HepG2 (cell line): ENCODE measurements around the gene WDR82. TPM values are rescaled to one million over a fixed set of nuclear protein-coding genes. Genes with fewer than 3 reads are reported as not detected.

ENCODE experiments used
- ATAC-seq: fragments of 200-7000 bp; cut with Tn5 transposase; 3 replicates; pipeline ENCODE4 v1.9.1; 2020; ENCODE audit warnings: mild to moderate bottlenecking, moderate library complexity
- BruUV-seq: library from RNA; stranded (reverse); fragments of 400-500 nt; replicated peaks from 2 replicates; lab custom pipeline; 2021; lab: Mats Ljungman, UMichigan
- CTCF ChIA-PET: fragments of 300-600 bp; formaldehyde crosslinking; extraction: SDS; loops from one replicate; lab custom pipeline; 2021; ENCODE audit warnings: low total read pairs, inconsistent platforms, low intra/inter-chr PET ratio; lab: Yijun Ruan, JAX
- POLR2A ChIA-PET: fragments of 350-600 bp; sonication (Branson Sonifier 250); formaldehyde crosslinking; loops from one replicate; lab custom pipeline; 2020; ENCODE audit warnings: antibody characterized with exemption, inconsistent platforms; lab: Yijun Ruan, JAX
- DNase-seq: peaks from one replicate; pipeline ENCODE4 v3.0.0-alpha.2; 2015; ENCODE audit warnings: low spot score
- FAIRE-seq: peaks from 3 replicates; lab custom pipeline; 2011; peaks lifted over from hg19 to GRCh38; lab: Jason Lieb, UNC
- H2AFZ ChIP-seq: one replicate; pipeline ENCODE4 v1.6.1; 2011; ENCODE audit warnings: low read length, inconsistent platforms
- H3K27ac ChIP-seq: fragments of 300-600 bp; 3 replicates; pipeline ENCODE4 v1.8.0; 2011; ENCODE audit warnings: mixed run types, mild to moderate bottlenecking, mixed read lengths, low read length, inconsistent platforms; ENCODE audit not compliant: insufficient read depth; ENCODE audit errors: extremely low read length
- H3K27me3 ChIP-seq, 2 experiments: fragments of 200-600 bp in 1 of 2; 2 replicates in 1 of 2; 3 replicates in 1 of 2; pipeline versions ENCODE4 v1.6.0 to v1.8.0; 2011; ENCODE audit warnings: low read length in 2 of 2, mild to moderate bottlenecking in 2 of 2, moderate library complexity in 2 of 2, inconsistent platforms in 1 of 2; ENCODE audit not compliant: insufficient read depth in 2 of 2, control insufficient read depth in 1 of 2
- H3K36me3 ChIP-seq, 2 experiments: fragments of 200-600 bp in 1 of 2; replicated peaks in 1 of 2; 2 replicates in 1 of 2; 3 replicates in 1 of 2; pipeline versions ENCODE4 v1.5.1 to v1.8.0; 2011; ENCODE audit warnings: low read length in 2 of 2, inconsistent platforms in 1 of 2; ENCODE audit not compliant: insufficient read depth in 2 of 2, control insufficient read depth in 1 of 2
- H3K4me1 ChIP-seq: 2 replicates; pipeline ENCODE4 v1.5.1; 2012; ENCODE audit warnings: low read length, inconsistent platforms; ENCODE audit not compliant: insufficient read depth
- H3K4me2 ChIP-seq: 2 replicates; pipeline ENCODE4 v1.6.0; 2011; ENCODE audit warnings: low read depth, low read length, inconsistent platforms
- H3K4me3 ChIP-seq, 3 experiments: fragments of 200-600 bp in 1 of 3; sonication (generic), shearing (Covaris generic) in 1 of 3; replicated peaks in 1 of 3; 2 replicates each; pipeline ENCODE4 v1.5.1; 2011 to 2016; ENCODE audit warnings: low read length in 3 of 3, inconsistent platforms in 2 of 3, low read depth in 2 of 3, mild to moderate bottlenecking in 2 of 3, control low read depth in 1 of 3, mixed read lengths in 1 of 3; ENCODE audit not compliant: insufficient read depth in 1 of 3
- H3K79me2 ChIP-seq: one replicate; pipeline ENCODE4 v1.6.1; 2011; ENCODE audit warnings: low read length, inconsistent platforms; ENCODE audit not compliant: insufficient read depth
- H3K9ac ChIP-seq: 2 replicates; pipeline ENCODE4 v1.6.0; 2011; ENCODE audit warnings: mild to moderate bottlenecking, low read depth, low read length, inconsistent platforms; ENCODE audit not compliant: insufficient read depth
- H3K9me3 ChIP-seq: 2 replicates; pipeline ENCODE4 v1.5.1; 2012; ENCODE audit warnings: mild to moderate bottlenecking, low read length
- H4K20me1 ChIP-seq: 2 replicates; pipeline ENCODE4 v1.6.0; 2011; ENCODE audit warnings: inconsistent platforms, mild to moderate bottlenecking, low read length, moderate library complexity; ENCODE audit not compliant: insufficient read depth
- BORCS8-MEF2B ChIP-seq: sonication (generic); formaldehyde crosslinking; IDR thresholded peaks from 2 replicates; pipeline ENCODE4 v1.8.0; 2022; ENCODE audit warnings: mild to moderate bottlenecking, missing genetic modification reagents
- CREM ChIP-seq, 2 experiments: sonication (generic) in 1 of 2; formaldehyde crosslinking in 1 of 2; IDR thresholded peaks; 2 replicates each; pipeline versions ENCODE4 v1.4.0 to v1.6.1; 2016 to 2020; ENCODE audit warnings: antibody characterized with exemption in 1 of 2, mild to moderate bottlenecking in 1 of 2, missing genetic modification reagents in 1 of 2
- GPN1 ChIP-seq: sonication (generic); formaldehyde crosslinking; IDR thresholded peaks from 2 replicates; pipeline ENCODE4 v1.5.1; 2020; ENCODE audit warnings: missing genetic modification reagents, borderline replicate concordance
- IRX3 ChIP-seq: sonication (generic); formaldehyde crosslinking; IDR thresholded peaks from 2 replicates; pipeline ENCODE4 v1.8.1; 2023; ENCODE audit warnings: mild to moderate bottlenecking, low read depth, missing genetic modification reagents, borderline replicate concordance
- KAT8 ChIP-seq: IDR thresholded peaks from 2 replicates; pipeline ENCODE4 v1.6.1; 2016; ENCODE audit warnings: missing genetic modification reagents, missing compliant biosample characterization
- MATR3 ChIP-seq: sonication (generic); formaldehyde crosslinking; IDR thresholded peaks from 2 replicates; pipeline ENCODE4 v1.4.0; 2020; ENCODE audit warnings: missing genetic modification reagents
- PCBP1 ChIP-seq: fragments of 200-400 bp; formaldehyde crosslinking; IDR thresholded peaks from 2 replicates; pipeline ENCODE4 v1.6.1; 2017; ENCODE audit warnings: mild to moderate bottlenecking, low read depth, low read length, borderline replicate concordance
- POLR2A ChIP-seq, 2 experiments: IDR thresholded peaks; 2 replicates each; pipeline ENCODE4 v1.6.1; 2011; ENCODE audit warnings: low read depth in 2 of 2, low read length in 2 of 2, mild to moderate bottlenecking in 1 of 2, moderate library complexity in 1 of 2; ENCODE audit not compliant: insufficient read depth in 1 of 2
- POLR2AphosphoS5 ChIP-seq: IDR thresholded peaks from 2 replicates; pipeline ENCODE4 v1.6.1; 2012; ENCODE audit warnings: low read depth, low read length
- REXO4 ChIP-seq: sonication (generic); formaldehyde crosslinking; IDR thresholded peaks from 2 replicates; pipeline ENCODE4 v1.8.0; 2022; ENCODE audit warnings: missing genetic modification reagents, mild to moderate bottlenecking, borderline replicate concordance
- SATB2 ChIP-seq: sonication (generic); formaldehyde crosslinking; IDR thresholded peaks from 2 replicates; pipeline ENCODE4 v1.5.0; 2020; ENCODE audit warnings: missing genetic modification reagents
- ZBTB7A ChIP-seq: sonication (generic); formaldehyde crosslinking; IDR thresholded peaks from 2 replicates; pipeline ENCODE4 v1.8.0; 2022; ENCODE audit warnings: mild to moderate bottlenecking, missing genetic modification reagents
- WGBS: methylation state at CpG from one replicate; pipeline ENCODE4 v1.1.6; 2017; ENCODE audit warnings: low lambda C conversion rate; 5-methylcytosine and 5-hydroxymethylcytosine counted together
- in situ Hi-C: cut with HindIII; loops from 2 replicates; pipeline ENCODE4 v1.10.0; 2017; ENCODE audit warnings: low pct_unique_long_range_greater_than_20kb; ENCODE audit not compliant: extremely low pct_ligation_motif_present
- intact Hi-C: fragments of 100-400 bp; cut with micrococcal nuclease; formaldehyde crosslinking; loops from one replicate; pipeline ENCODE4 v1.10.0; 2022; ENCODE audit not compliant: unreplicated experiment
- polyA plus RNA-seq, 8 experiments: library from polyadenylated mRNA; depleted of rRNA in 3 of 8; stranded (reverse) in 7 of 8; unstranded in 1 of 8; fragments of >200 nt; fragmentation: Illumina TruSeq in 4 of 8; extraction: Trizol in 4 of 8; gene quantifications; 2 replicates each; pipeline versions ENCODE4 v1.2.1 to v1.2.3, GENCODE V29; 2011 to 2016; ENCODE audit warnings: low read depth in 4 of 8, missing spikeins in 1 of 8, mixed read lengths in 1 of 8; ENCODE audit not compliant: insufficient read depth in 1 of 8
- total RNA-seq, 5 experiments: library from RNA; depleted of rRNA; stranded (reverse); fragments of >200 nt; fragmentation: Illumina TruSeq; extraction: Trizol; gene quantifications; 2 replicates each; pipeline ENCODE4 v1.2.3, GENCODE V29; 2016; ENCODE audit warnings: low read depth in 1 of 5
- TF ChIP-seq, protein P1 (sequence below): sonication (generic); formaldehyde crosslinking; IDR thresholded peaks from 2 replicates; pipeline ENCODE4 v1.4.0; 2020; ENCODE audit warnings: missing genetic modification reagents
- TF ChIP-seq, protein P2 (sequence below): sonication (generic); formaldehyde crosslinking; IDR thresholded peaks from 2 replicates; pipeline ENCODE4 v1.4.0; 2020; ENCODE audit warnings: low read depth, missing genetic modification reagents

Gene WDR82
- total and polyA plus RNA-seq, 2 of the 13 experiments (the other 11 are each of a cell fraction or from before 2014, with no cell fraction given) = 39.1 to 59.5 TPM

DNA sequence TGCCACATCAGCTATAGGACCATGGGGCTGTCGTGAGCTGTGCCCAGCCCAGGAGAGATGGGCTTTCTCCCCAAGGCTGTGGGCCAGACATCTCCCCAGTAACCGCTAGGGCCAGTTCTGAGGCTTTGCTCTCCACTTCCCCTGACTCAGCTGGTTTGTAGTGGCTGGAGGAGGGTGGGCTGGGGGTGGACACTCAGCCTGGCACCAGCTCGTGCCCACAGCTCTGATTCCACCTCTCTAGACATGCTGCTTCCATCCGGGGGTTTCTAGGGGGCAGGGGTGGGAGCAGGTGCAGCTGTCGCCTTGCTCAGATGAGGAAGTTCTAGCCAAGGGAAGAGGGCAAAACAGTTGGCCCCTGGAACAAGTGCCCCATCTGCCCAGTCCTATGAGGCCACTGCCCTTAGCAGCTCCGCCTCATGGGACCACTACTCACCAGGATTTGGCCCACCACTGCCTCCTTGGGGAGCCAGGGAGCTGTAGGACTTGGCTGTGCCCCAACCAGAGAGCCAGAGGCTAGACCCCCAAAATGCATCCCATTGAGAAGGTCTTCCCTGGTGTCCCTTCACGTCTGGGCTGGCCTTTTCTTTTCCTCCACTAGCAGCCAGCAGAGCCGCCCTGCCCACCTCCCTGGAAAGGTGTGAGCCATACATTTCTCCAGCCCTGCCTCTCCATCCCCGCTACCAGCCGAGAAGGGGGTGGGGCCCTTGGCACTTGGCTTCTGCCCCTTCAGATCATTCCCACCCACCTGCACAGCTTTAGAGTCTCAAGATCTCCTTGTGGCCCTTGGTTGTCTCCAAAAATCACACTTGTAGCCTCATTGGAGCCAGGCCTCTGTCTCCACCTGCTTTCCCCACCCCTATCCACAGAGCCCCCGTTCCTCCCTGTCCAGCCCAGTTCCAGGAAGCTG is 19.0 kb upstream of the WDR82 start (continued):
- TF ChIP-seq SATB2 (no peak), IRX3 (CRISPR knock-in tag) (peak; percentile 71)

DNA sequence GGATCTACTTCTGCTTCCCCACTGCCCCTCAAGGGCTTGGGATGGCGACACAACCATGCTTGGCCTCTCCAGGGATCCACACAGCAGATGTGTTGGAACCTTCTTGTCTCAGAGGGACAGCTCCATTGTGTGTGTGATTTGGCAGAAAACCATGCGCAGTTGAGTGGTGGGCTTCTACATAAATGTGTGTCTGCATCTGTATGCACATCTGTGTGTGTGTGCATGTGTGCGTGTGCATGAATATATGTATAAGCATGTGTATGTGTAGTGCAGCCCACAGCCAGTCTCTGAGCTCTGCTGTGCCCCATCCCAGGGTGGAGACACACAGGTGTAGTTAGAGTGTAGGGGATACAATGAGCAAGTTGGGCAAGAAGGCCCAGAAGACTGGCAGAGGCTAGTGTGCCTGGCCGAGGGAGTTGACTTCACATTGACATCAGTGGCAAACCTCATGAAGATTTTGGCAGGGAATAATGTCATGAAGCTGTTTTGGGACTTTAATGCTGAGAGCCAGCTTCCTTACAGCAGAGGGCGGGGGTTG is 17.3 kb upstream of the WDR82 start:
- POLR2A ChIA-PET = interaction anchor here (0.8 to 5.4 kb wide), 4 partner anchors 8 to 18 kb away, joined by 3 to 36 read pairs (median 8); partner anchors contain the start of genes GLYCTK and WDR82
- intact Hi-C loops (no loop called here), in situ Hi-C loops (no loop called here)
- TF ChIP-seq KAT8 (CRISPR knock-in tag) (no peak), PCBP1 (no peak), CREM (IDR thresholded peaks at IDR 0.05) (no peak), CREM (CRISPR knock-in tag; IDR thresholded peaks at IDR 0.05) (no peak), BORCS8-MEF2B (CRISPR knock-in tag) (peak; percentile 40; the same call in 1 of the 2 replicates), ZBTB7A (no peak), POLR2A (IDR thresholded peaks at IDR 0.05; ENCODE audit: insufficient read depth in 1 of 2, low read depth in 2 of 2, low read length in 2 of 2) (no peak), POLR2AphosphoS5 (peak; percentile 23), REXO4 (CRISPR knock-in tag) (no peak), GPN1 (CRISPR knock-in tag) (no peak), MATR3 (CRISPR knock-in tag) (no peak)
- TF ChIP-seq, protein P1, sequence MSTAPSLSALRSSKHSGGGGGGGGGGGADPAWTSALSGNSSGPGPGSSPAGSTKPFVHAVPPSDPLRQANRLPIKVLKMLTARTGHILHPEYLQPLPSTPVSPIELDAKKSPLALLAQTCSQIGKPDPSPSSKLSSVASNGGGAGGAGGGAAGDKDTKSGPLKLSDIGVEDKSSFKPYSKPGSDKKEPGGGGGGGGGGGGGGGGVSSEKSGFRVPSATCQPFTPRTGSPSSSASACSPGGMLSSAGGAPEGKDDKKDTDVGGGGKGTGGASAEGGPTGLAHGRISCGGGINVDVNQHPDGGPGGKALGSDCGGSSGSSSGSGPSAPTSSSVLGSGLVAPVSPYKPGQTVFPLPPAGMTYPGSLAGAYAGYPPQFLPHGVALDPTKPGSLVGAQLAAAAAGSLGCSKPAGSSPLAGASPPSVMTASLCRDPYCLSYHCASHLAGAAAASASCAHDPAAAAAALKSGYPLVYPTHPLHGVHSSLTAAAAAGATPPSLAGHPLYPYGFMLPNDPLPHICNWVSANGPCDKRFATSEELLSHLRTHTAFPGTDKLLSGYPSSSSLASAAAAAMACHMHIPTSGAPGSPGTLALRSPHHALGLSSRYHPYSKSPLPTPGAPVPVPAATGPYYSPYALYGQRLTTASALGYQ (CRISPR knock-in tag) = no peak
- TF ChIP-seq, protein P2, sequence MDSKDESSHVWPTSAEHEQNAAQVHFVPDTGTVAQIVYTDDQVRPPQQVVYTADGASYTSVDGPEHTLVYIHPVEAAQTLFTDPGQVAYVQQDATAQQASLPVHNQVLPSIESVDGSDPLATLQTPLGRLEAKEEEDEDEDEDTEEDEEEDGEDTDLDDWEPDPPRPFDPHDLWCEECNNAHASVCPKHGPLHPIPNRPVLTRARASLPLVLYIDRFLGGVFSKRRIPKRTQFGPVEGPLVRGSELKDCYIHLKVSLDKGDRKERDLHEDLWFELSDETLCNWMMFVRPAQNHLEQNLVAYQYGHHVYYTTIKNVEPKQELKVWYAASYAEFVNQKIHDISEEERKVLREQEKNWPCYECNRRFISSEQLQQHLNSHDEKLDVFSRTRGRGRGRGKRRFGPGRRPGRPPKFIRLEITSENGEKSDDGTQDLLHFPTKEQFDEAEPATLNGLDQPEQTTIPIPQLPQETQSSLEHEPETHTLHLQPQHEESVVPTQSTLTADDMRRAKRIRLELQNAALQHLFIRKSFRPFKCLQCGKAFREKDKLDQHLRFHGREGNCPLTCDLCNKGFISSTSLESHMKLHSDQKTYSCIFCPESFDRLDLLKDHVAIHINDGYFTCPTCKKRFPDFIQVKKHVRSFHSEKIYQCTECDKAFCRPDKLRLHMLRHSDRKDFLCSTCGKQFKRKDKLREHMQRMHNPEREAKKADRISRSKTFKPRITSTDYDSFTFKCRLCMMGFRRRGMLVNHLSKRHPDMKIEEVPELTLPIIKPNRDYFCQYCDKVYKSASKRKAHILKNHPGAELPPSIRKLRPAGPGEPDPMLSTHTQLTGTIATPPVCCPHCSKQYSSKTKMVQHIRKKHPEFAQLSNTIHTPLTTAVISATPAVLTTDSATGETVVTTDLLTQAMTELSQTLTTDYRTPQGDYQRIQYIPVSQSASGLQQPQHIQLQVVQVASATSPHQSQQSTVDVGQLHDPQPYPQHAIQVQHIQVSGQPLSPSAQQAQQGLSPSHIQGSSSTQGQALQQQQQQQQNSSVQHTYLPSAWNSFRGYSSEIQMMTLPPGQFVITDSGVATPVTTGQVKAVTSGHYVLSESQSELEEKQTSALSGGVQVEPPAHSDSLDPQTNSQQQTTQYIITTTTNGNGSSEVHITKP (CRISPR knock-in tag) = no peak

More for the DNA sequence above, 17.3 kb upstream of the WDR82 start:
- Histone ChIP-seq H3K4me2 (no peak overlapping the region), H4K20me1 (peaks cover 34% of the 10 kb centered on the region), H2AFZ (no peak overlapping the region), H3K27me3 (no peaks in the 10 kb centered on the region; a peak in 1 of 5 replicates), H3K27ac (no peak overlapping the region), H3K36me3 (peaks cover 11 to 22% of the 10 kb centered on the region in 2 experiments; a peak in 4 of 5 replicates), H3K79me2 (peaks cover 15% of the 10 kb centered on the region), H3K9me3 (no peaks in the 10 kb centered on the region), H3K4me3 (no peak overlapping the region), H3K4me1 (peaks cover 58% of the 10 kb centered on the region), H3K9ac (no peak overlapping the region)
- FAIRE-seq (no peak), DNase-seq (no peak), ATAC-seq (no peak)
- CTCF ChIA-PET = no interaction called here
- WGBS = 87% methylated on average over 5 of the region's 5 CpGs
- BruUV-seq = no TSS peak
